HG02938 (cell line): ENCODE data around the gene EXOC3L1.

Experiments used
- ATAC-seq: cut with Tn5 transposase; IDR thresholded peaks from one replicate; pipeline ENCODE4 v1.9.1; 2021; ENCODE audit warnings: mild to moderate bottlenecking, moderate library complexity; ENCODE audit not compliant: unreplicated experiment

Gene EXOC3L1

GRCh38 chr16:67150047-67150832 lies 39.7 kb downstream of the EXOC3L1 start:
- ATAC-seq = no peak

- ATAC-seq = no peak
Measured at GRCh38 chr16:67149276-67150046, 40.5 kb downstream of the EXOC3L1 start.

- no peak for ATAC-seq
Measured at GRCh38 chr16:67148656-67149275, 41.2 kb downstream of the EXOC3L1 start.

GRCh38 chr16:67148221-67148620 lies 41.7 kb downstream of the EXOC3L1 start:
- no peak for ATAC-seq

GRCh38 chr16:67147437-67148140 lies 42.3 kb downstream of the EXOC3L1 start:
- no peak for ATAC-seq

GRCh38 chr16:67146523-67147357 lies 43.2 kb downstream of the EXOC3L1 start:
- ATAC-seq = no peak

GRCh38 chr16:67145746-67146145 lies 44.2 kb downstream of the EXOC3L1 start:
- no peak for ATAC-seq

GRCh38 chr16:67144943-67145342 lies 45.0 kb downstream of the EXOC3L1 start:
- ATAC-seq = no peak

GRCh38 chr16:67142342-67142741 lies 47.6 kb downstream of the EXOC3L1 start:
- ATAC-seq = no peak

- no peak for ATAC-seq
Measured at GRCh38 chr16:67141391-67141790, 48.5 kb downstream of the EXOC3L1 start.

- ATAC-seq = no peak
Measured at GRCh38 chr16:67137605-67138004, 52.3 kb downstream of the EXOC3L1 start.
